Naive thymus-derived CD4-positive, alpha-beta T cell (primary cell): ENCODE measurements around the gene KCNJ12. TPM values are rescaled to one million over a fixed set of nuclear protein-coding genes. Genes with fewer than 3 reads are reported as not detected.

ENCODE experiments used
- ATAC-seq: fragments of 150-1000 bp; cut with Tn5 transposase; 2 replicates; pipeline ENCODE4 v1.10.0; 2021; ENCODE audit warnings: mild to moderate bottlenecking, moderate library complexity
- CTCF ChIA-PET: fragments of 350-600 bp; sonication (Branson Sonifier 250); formaldehyde crosslinking; loops from one replicate; lab custom pipeline; 2021; ENCODE audit warnings: antibody characterized with exemption; lab: Charles Lee
- POLR2A ChIA-PET: fragments of 350-600 bp; sonication (Branson Sonifier 250); formaldehyde crosslinking; loops from one replicate; lab custom pipeline; 2021; ENCODE audit warnings: antibody characterized with exemption, inconsistent platforms; lab: Charles Lee
- DNase-seq, 9 donors: peaks; one replicate each; pipeline versions ENCODE4 v3.0.0 to v3.0.0-alpha.2; 2020 to 2022; ENCODE audit warnings: mixed read lengths in 1 of 9
- H3K27ac ChIP-seq: one replicate; pipeline ENCODE4 v1.7.0; 2013; ENCODE audit warnings: mild to moderate bottlenecking, low read depth, low read length, moderate library complexity
- H3K27me3 ChIP-seq, 2 donors: one replicate each; pipeline ENCODE4 v1.7.0; 2013; ENCODE audit warnings: low read length in 2 of 2, mild to moderate bottlenecking in 2 of 2, moderate library complexity in 2 of 2; ENCODE audit not compliant: control insufficient read depth in 2 of 2, insufficient read depth in 2 of 2
- H3K36me3 ChIP-seq, 3 experiments: 1 replicate in 2 of 3; 2 replicates in 1 of 3; pipeline ENCODE4 v1.7.0; 2013; ENCODE audit warnings: low read length in 3 of 3, mild to moderate bottlenecking in 3 of 3, moderate library complexity in 1 of 3; ENCODE audit not compliant: insufficient read depth in 3 of 3, control insufficient read depth in 2 of 3
- H3K4me1 ChIP-seq, 2 donors: one replicate each; pipeline ENCODE4 v1.7.0; 2013; ENCODE audit warnings: low read length in 2 of 2, mild to moderate bottlenecking in 2 of 2, moderate library complexity in 1 of 2; ENCODE audit not compliant: control insufficient read depth in 2 of 2, insufficient read depth in 2 of 2
- H3K4me3 ChIP-seq: 2 replicates; pipeline ENCODE4 v1.7.0; 2013; ENCODE audit warnings: mild to moderate bottlenecking, low read length
- H3K9me3 ChIP-seq, 3 experiments: 1 replicate in 2 of 3; 2 replicates in 1 of 3; pipeline ENCODE4 v1.7.0; 2013; ENCODE audit warnings: low read length in 3 of 3; ENCODE audit not compliant: control insufficient read depth in 2 of 3
- H3K27ac Mint-ChIP-seq, 9 donors: one replicate each; pipeline ENCODE4 v1.8.0; 2020 to 2022; ENCODE audit warnings: mixed read lengths in 9 of 9, mild to moderate bottlenecking in 8 of 9, moderate library complexity in 5 of 9, inconsistent platforms in 2 of 9
- H3K27me3 Mint-ChIP-seq, 5 donors: one replicate each; pipeline ENCODE4 v1.8.0; 2021 to 2022; ENCODE audit warnings: mixed read lengths in 5 of 5, mild to moderate bottlenecking in 1 of 5
- H3K36me3 Mint-ChIP-seq, 5 donors: one replicate each; pipeline ENCODE4 v1.8.0; 2020 to 2022; ENCODE audit warnings: mixed read lengths in 5 of 5, mild to moderate bottlenecking in 3 of 5, inconsistent platforms in 1 of 5
- H3K4me1 Mint-ChIP-seq, 7 donors: one replicate each; pipeline ENCODE4 v1.8.0; 2020 to 2022; ENCODE audit warnings: mixed read lengths in 7 of 7, mild to moderate bottlenecking in 3 of 7, inconsistent platforms in 1 of 7
- H3K4me3 Mint-ChIP-seq, 10 donors: one replicate each; pipeline ENCODE4 v1.8.0; 2020 to 2022; ENCODE audit warnings: mild to moderate bottlenecking in 10 of 10, mixed read lengths in 10 of 10, moderate library complexity in 6 of 10, inconsistent platforms in 2 of 10
- H3K9me3 Mint-ChIP-seq, 11 donors: one replicate each; pipeline ENCODE4 v1.8.0; 2020 to 2022; ENCODE audit warnings: mixed read lengths in 11 of 11, mild to moderate bottlenecking in 4 of 11, inconsistent platforms in 1 of 11, moderate library complexity in 1 of 11
- intact Hi-C, 2 donors: fragments of 100-400 bp; cut with micrococcal nuclease; formaldehyde crosslinking; loops; one replicate each; pipeline ENCODE4 v1.15.1; 2023
- polyA plus RNA-seq, 2 donors: library from polyadenylated mRNA; unstranded; fragments of 300-500 nt; fragmentation: Illumina TruSeq; gene quantifications; one replicate each; pipeline ENCODE4 v1.2.3, GENCODE V29; 2021
- total RNA-seq, 6 experiments: library from RNA in 5 of 6; stranded (reverse) in 5 of 6; gene quantifications; 1 replicate in 5 of 6; 2 replicates in 1 of 6; pipeline ENCODE4 v1.2.3 and lab custom pipeline; 2021 to 2026

Gene KCNJ12
- total and polyA plus RNA-seq, 7 experiments from 2014 or later: 0.19 to 0.24 TPM; not detected in 5

DNA sequence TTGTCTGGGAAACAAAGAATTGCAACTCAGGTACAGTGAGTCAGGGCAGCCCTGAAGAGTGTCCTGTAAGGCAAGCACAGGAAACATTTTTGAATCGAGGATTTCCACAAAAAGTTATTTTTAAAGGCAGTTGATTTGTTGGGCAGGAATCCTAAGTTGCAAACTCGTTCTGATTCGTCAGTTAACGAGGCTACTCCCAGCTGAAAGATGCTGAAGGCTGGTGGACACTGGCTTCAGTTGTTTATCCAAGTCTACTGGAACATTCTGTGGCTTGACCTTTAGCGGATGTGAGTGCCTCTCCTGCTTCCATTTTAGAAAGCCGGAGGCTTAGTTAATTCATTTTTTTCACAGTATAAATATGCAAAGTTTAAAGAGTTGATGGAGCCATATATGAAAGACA lies 84.2 kb downstream of the KCNJ12 start:
- Mint-ChIP-seq H3K4me1 (peaks cover 16 to 37% (median 27%) of the 10 kb centered on the region in 7 donors), H3K9me3 (no peaks in the 10 kb centered on the region), H3K27me3 (peaks cover 0 to 38% (median 12%) of the 10 kb centered on the region in 5 donors), H3K4me3 (no peak overlapping the region), H3K27ac (no peak overlapping the region), H3K36me3 (no peaks in the 10 kb centered on the region)
- H3K4me3 ChIP-seq: no peak overlapping the region
- intact Hi-C loops: no loop called here
- H3K4me1 ChIP-seq: peaks cover 0 to 14% of the 10 kb centered on the region in 2 donors
- POLR2A ChIA-PET: no interaction called here
- ATAC-seq (no peak), DNase-seq (no peak)
- H3K27me3 ChIP-seq: no peaks in the 10 kb centered on the region
- H3K9me3 ChIP-seq: no peaks in the 10 kb centered on the region
- H3K27ac ChIP-seq: no peak overlapping the region
- no peaks in the 10 kb centered on the region for H3K36me3 ChIP-seq
- CTCF ChIA-PET: interaction anchor here (2.1 kb wide), 1 partner anchor 53 kb away, joined by 11 read pairs; no protein-coding TSS in a partner anchor

DNA sequence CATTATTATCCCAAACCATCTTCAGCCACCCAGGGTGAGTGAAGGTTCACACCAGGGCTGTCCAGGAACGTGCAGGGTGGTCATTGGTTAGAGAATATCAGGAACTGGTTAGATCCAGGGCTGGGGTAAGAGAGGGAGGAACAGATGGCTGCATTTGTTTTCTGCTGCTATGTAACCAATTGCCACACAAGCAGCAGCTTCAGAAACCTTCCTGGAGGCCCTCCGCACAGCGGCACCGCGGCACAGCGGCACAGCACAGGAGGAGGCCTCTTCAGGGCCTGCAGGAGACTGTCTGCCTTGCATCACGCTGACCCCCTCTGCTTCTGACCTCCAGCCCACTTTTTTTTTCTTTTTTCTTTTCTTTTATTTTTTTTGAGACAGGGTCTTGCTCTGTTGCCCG lies 86.1 kb downstream of the KCNJ12 start:
- ChIA-PET POLR2A (no interaction called here), CTCF (interaction anchor here (2.1 kb wide), 1 partner anchor 51 kb away, joined by 11 read pairs; no protein-coding TSS in a partner anchor)
- Mint-ChIP-seq H3K27me3 (peaks cover 0 to 35% (median 12%) of the 10 kb centered on the region in 5 donors), H3K9me3 (no peaks in the 10 kb centered on the region), H3K27ac (no peak overlapping the region), H3K36me3 (no peaks in the 10 kb centered on the region), H3K4me1 (peaks cover 7 to 25% (median 19%) of the 10 kb centered on the region in 7 donors), H3K4me3 (no peak overlapping the region)
- Histone ChIP-seq H3K27me3 (no peaks in the 10 kb centered on the region), H3K4me3 (no peak overlapping the region), H3K27ac (no peak overlapping the region), H3K36me3 (no peaks in the 10 kb centered on the region), H3K9me3 (no peaks in the 10 kb centered on the region), H3K4me1 (peaks cover 0 to 12% of the 10 kb centered on the region in 2 donors)
- ATAC-seq: no peak
- no peak for DNase-seq
- intact Hi-C loops: no loop called here

DNA sequence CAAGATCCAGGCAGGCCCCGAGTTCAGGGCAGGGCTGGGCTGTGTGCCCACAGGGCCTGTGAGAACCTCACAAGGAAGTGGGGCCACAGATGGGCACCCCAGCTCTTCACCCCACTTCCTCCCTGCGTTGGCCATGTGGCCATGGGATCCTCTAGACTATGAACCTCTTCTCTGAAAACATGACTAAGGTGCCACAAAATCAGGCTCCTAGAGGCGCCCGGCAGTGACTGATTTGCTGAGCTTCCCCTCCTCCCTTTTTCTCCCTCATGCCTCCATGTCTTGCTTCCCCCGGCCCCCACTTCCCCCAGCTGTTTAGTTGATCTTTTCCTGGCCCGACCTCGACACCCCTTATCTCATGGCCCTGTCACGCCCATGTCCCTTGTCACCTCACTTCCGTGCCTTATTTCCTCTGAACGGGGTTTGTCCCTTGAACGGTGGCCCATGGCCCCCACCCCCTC lies 87.1 kb downstream of the KCNJ12 start:
- no peaks in the 10 kb centered on the region for H3K36me3 ChIP-seq
- peaks cover 0 to 8% of the 10 kb centered on the region in 2 donors for H3K4me1 ChIP-seq
- no peaks in the 10 kb centered on the region for H3K27me3 ChIP-seq
- DNase-seq: peak in 1 of 9 donors; percentile 15
- ATAC-seq: peak; percentile 60
- H3K9me3 ChIP-seq: no peaks in the 10 kb centered on the region
- Mint-ChIP-seq H3K36me3 (no peaks in the 10 kb centered on the region), H3K27me3 (peaks cover 0 to 30% (median 12%) of the 10 kb centered on the region in 5 donors), H3K27ac (peak overlapping the region in 8 of 9 donors; percentile 25 to 71 (median 52)), H3K4me1 (peaks cover 5 to 22% (median 16%) of the 10 kb centered on the region in 7 donors), H3K4me3 (peak overlapping the region in 9 of 10 donors; percentile 26 to 69 (median 63)), H3K9me3 (no peaks in the 10 kb centered on the region)
- POLR2A ChIA-PET: interaction anchor here (0.8 kb wide), 1 partner anchor 184 kb away, joined by 3 read pairs; no protein-coding TSS in a partner anchor
- H3K4me3 ChIP-seq: no peak overlapping the region
- H3K27ac ChIP-seq: no peak overlapping the region
- intact Hi-C loops: no loop called here
- CTCF ChIA-PET: no interaction called here

DNA sequence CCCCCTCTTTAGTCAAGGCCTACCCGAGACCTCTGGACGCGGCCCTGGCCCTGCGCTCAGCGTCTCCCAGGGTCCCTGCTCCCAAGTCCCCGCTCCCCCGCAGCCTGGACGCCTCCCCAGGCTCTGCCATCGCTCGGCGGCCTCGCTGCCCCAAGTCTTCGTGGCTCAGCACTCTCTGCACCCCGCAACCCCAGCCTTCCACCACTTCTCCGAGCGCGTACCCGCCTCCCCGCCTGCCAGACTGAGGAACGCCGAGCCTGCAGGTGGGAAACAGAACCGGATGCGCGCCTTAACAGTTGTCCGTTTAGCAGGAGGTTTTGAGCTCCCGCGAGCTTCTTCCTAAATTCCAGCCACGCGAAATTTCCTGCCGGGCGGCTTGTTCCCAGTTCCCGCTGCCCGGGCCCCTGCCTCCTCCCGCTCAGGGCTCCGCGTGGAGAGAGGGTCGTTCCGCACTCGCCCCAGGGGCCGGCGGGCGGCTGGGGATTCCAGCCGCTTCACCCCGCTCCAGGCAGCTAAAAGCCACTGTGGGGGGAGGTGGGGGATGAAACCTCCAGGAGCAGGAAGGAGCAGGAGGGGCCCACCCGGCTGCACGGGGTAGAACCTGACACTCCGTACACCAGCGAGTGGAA lies 87.7 kb downstream of the KCNJ12 start:
- POLR2A ChIA-PET: interaction anchor here (0.8 kb wide), 1 partner anchor 185 kb away, joined by 3 read pairs; no protein-coding TSS in a partner anchor
- peaks cover 0 to 27% (median 12%) of the 10 kb centered on the region in 5 donors for H3K27me3 Mint-ChIP-seq
- intact Hi-C loops: no loop called here
- DNase-seq (no peak), ATAC-seq (no peak)
- H3K27me3 ChIP-seq: no peaks in the 10 kb centered on the region
- H3K36me3 ChIP-seq: no peaks in the 10 kb centered on the region
- peak overlapping the region in 9 of 10 donors; percentile 26 to 69 (median 63) for H3K4me3 Mint-ChIP-seq
- no peaks in the 10 kb centered on the region for H3K36me3 Mint-ChIP-seq
- peaks cover 5 to 22% (median 16%) of the 10 kb centered on the region in 7 donors for H3K4me1 Mint-ChIP-seq
- H3K4me3 ChIP-seq: no peak overlapping the region
- CTCF ChIA-PET: no interaction called here
- H3K9me3 Mint-ChIP-seq: no peaks in the 10 kb centered on the region
- H3K9me3 ChIP-seq: no peaks in the 10 kb centered on the region
- H3K4me1 ChIP-seq: peaks cover 0 to 8% of the 10 kb centered on the region in 2 donors
- no peak overlapping the region for H3K27ac ChIP-seq
- H3K27ac Mint-ChIP-seq: peak overlapping the region in 5 of 9 donors; percentile 43 to 71 (median 54)

DNA sequence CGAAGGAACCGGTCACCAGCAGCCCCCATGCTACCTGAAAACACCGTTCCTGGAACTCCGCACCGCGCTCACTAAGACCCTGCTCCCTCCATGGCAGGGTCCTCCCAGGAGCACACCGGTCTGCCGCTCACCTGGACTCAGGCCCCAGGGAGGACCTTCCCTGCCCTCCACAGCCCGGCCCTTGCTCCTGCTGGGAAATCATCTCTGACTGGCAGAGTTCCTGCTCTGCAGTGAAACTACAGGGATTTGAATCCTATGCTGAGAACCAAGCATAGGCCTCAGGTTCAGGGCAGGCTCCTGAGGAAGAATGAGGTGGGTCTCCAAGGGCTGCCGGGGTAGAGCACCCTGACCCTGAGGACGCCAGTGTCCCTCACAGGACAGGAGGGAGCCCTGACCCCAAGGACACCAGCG lies 88.5 kb downstream of the KCNJ12 start:
- peak overlapping the region in 2 of 10 donors; percentile 11 to 62 for H3K4me3 Mint-ChIP-seq
- H3K27ac ChIP-seq: no peak overlapping the region
- DNase-seq: no peak
- H3K27me3 ChIP-seq: no peaks in the 10 kb centered on the region
- ChIA-PET CTCF (no interaction called here), POLR2A (no interaction called here)
- peak overlapping the region in 2 of 9 donors; percentile 34 to 57 for H3K27ac Mint-ChIP-seq
- intact Hi-C loops: no loop called here
- peaks cover 0 to 29% (median 12%) of the 10 kb centered on the region in 5 donors for H3K27me3 Mint-ChIP-seq
- no peak overlapping the region for H3K4me3 ChIP-seq
- peaks cover 5 to 22% (median 16%) of the 10 kb centered on the region in 7 donors for H3K4me1 Mint-ChIP-seq
- H3K9me3 Mint-ChIP-seq: no peaks in the 10 kb centered on the region
- no peaks in the 10 kb centered on the region for H3K36me3 Mint-ChIP-seq
- H3K36me3 ChIP-seq: no peaks in the 10 kb centered on the region
- peaks cover 0 to 8% of the 10 kb centered on the region in 2 donors for H3K4me1 ChIP-seq
- H3K9me3 ChIP-seq: no peaks in the 10 kb centered on the region
- ATAC-seq: no peak

DNA sequence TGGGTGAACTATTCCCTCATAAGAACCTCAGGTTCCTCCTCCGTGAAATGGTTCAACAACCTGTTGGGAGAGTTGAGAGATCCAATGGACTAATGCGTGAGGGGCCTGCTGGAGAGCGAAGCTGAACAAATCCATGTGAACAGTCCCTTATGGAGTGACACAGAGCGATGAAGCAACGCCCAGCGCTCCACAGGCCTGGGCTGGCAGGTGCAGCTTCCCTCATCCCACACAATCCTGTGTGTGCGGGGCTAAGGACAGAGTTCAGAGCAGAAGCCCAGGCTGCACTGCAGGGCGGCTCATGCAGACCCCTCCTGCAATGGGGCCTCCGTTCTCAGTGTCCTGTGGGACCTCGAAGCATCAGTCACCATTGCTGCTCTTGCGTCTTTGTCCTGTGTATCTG lies 90.4 kb downstream of the KCNJ12 start:
- ChIA-PET CTCF (no interaction called here), POLR2A (no interaction called here)
- Histone ChIP-seq H3K4me3 (no peak overlapping the region), H3K27ac (no peak overlapping the region), H3K4me1 (peaks cover 0 to 8% of the 10 kb centered on the region in 2 donors), H3K27me3 (no peaks in the 10 kb centered on the region), H3K9me3 (no peaks in the 10 kb centered on the region), H3K36me3 (no peaks in the 10 kb centered on the region)
- ATAC-seq (no peak), DNase-seq (no peak)
- no peaks in the 10 kb centered on the region for H3K9me3 Mint-ChIP-seq
- intact Hi-C loops: no loop called here
- no peaks in the 10 kb centered on the region for H3K36me3 Mint-ChIP-seq
- peaks cover 0 to 29% (median 12%) of the 10 kb centered on the region in 5 donors for H3K27me3 Mint-ChIP-seq
- peaks cover 5 to 22% (median 16%) of the 10 kb centered on the region in 7 donors for H3K4me1 Mint-ChIP-seq
- no peak overlapping the region for H3K27ac Mint-ChIP-seq
- no peak overlapping the region for H3K4me3 Mint-ChIP-seq
